GM12801 (cell line): ENCODE data around the gene BAAT.

ENCODE experiments used
- CTCF ChIP-seq: IDR thresholded peaks from one replicate; pipeline ENCODE4 v1.5.1; 2011; ENCODE audit warnings: control low read depth; ENCODE audit not compliant: insufficient read length; ENCODE audit errors: extremely low read depth

The BAAT gene

DNA sequence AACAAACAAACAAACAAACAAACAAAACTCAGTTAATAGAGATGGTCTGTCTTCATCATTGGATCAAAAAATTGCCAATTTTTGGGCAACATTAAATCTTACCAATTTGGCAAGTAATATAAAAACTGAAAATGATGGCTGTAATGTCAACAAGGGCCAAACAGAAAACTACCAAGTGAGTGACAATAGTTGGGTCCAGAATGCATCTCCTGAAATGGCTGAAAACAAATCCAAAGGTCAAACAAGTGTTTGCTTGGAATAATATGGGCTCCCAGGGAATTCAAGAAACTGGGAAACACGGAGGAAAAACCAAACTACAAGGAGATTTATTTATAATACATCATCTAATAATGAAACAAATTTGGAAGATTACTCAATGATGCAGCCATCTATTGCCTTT lies 25.1 kb downstream of the BAAT start:
- TF ChIP-seq CTCF: no peak

- TF ChIP-seq CTCF: no peak
Observed at GRCh38 chr9:101356619-101357018, 28.2 kb downstream of the BAAT start.

- TF ChIP-seq CTCF: no peak
Observed at GRCh38 chr9:101354765-101355708, 29.8 kb downstream of the BAAT start.

GRCh38 chr9:101354143-101354764 lies 30.6 kb downstream of the BAAT start:
- TF ChIP-seq CTCF: no peak

GRCh38 chr9:101353683-101354082 lies 31.1 kb downstream of the BAAT start:
- TF ChIP-seq CTCF: no peak

DNA sequence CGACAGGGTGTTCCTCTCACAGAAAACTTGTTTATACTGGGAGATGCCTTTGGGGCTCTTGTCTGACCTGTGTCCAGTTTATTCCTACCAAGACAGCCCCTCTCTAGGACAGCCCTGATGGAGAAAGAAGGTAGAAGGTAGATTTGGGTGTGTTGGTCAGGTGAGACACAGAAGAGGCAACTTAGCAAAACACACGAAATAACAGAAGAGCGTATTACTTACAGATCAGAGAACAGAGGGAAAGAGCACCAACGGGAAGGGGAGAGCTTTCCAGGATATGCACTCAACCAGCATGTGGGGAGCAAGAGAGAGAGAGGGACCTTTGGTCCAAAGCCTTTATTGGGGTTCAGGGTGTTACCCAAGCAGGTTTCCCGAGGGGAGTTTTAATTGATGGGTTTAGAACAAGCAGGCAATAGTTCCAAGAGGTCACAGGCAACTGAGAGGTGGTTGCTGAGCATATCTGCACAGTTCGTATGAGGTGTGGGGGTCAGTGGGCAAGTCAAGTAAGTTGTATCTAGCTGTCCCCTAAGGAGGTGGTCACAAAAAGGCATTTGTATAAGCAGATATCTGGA lies 31.8 kb downstream of the BAAT start:
- TF ChIP-seq CTCF: no peak

- TF ChIP-seq CTCF: no peak
Observed at GRCh38 chr9:101350285-101350684, 34.5 kb downstream of the BAAT start.
